AG04450 (cell line): Measurements from ENCODE around the gene SPSB4. TPM values are rescaled to one million over a fixed set of nuclear protein-coding genes. Genes with fewer than 3 reads are reported as not detected.

ENCODE experiments used
- CTCF ChIA-PET: fragments of 300-600, 350-600 bp; formaldehyde crosslinking; extraction: SDS; loops from one replicate; lab custom pipeline; 2022; ENCODE audit warnings: antibody characterized with exemption, inconsistent platforms; lab: Charles Lee
- POLR2A ChIA-PET: fragments of 350-600 bp; formaldehyde crosslinking; extraction: SDS; loops from one replicate; lab custom pipeline; 2021; ENCODE audit warnings: antibody characterized with exemption, inconsistent platforms; lab: Yijun Ruan, JAX
- DNase-seq: peaks from one replicate; pipeline ENCODE4 v3.0.0-alpha.2; 2011; ENCODE audit warnings: low read depth, low spot score
- H3K27ac ChIP-seq: one replicate; pipeline ENCODE4 v1.5.1; 2012; ENCODE audit warnings: low read depth, low read length, control low read depth
- H3K27me3 ChIP-seq: one replicate; pipeline ENCODE4 v1.6.0; 2012; ENCODE audit warnings: low read length; ENCODE audit not compliant: control insufficient read depth, insufficient read depth
- H3K4me3 ChIP-seq: 2 replicates; pipeline ENCODE4 v1.5.1; 2011; ENCODE audit warnings: mild to moderate bottlenecking, low read depth, low read length, control low read depth
- H3K9me3 ChIP-seq: 2 replicates; pipeline ENCODE4 v1.5.1; 2012; ENCODE audit warnings: low read length; ENCODE audit not compliant: control insufficient read depth, insufficient read depth
- polyA plus RNA-seq: library from polyadenylated mRNA; depleted of rRNA; stranded (reverse); fragments of >200 nt; gene quantifications from 2 replicates; pipeline ENCODE4 v1.2.3, GENCODE V29; 2011
- TF ChIP-seq, protein P1 (sequence below): IDR thresholded peaks from 2 replicates; pipeline ENCODE4 v1.5.1; 2011; ENCODE audit warnings: low read depth, low read length, control low read depth, inconsistent platforms

The SPSB4 gene
- polyA plus RNA-seq, 1 experiment = not detected

DNA sequence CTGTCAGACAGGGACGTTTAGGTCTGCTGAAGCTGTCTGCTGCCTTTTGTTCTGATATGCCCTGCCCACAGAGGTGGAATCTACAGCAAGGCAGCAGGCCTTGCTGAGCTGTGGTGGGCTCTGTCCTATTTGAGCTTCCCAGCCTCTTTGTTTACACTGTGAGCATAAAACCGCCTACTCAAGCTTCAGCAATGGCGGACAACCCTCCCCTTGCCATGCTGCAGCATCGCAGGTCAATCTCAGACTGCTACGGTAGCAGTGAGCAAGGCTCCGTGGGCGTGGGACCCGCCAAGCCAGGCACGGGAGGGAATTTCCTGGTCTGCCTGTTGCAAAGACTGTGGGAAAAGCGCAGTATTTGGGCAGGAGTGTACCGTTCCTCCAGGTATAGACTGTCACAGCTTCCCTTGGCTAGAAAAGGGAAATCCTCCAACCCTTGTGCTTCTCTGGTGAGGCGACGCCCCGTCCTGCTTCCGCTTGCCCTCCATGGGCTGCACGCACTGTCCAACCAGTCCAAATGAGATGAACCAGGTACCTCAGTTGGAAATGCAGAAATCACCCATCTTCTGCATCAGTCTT is 71.4 kb downstream of the SPSB4 start:
- TF ChIP-seq, protein P1, sequence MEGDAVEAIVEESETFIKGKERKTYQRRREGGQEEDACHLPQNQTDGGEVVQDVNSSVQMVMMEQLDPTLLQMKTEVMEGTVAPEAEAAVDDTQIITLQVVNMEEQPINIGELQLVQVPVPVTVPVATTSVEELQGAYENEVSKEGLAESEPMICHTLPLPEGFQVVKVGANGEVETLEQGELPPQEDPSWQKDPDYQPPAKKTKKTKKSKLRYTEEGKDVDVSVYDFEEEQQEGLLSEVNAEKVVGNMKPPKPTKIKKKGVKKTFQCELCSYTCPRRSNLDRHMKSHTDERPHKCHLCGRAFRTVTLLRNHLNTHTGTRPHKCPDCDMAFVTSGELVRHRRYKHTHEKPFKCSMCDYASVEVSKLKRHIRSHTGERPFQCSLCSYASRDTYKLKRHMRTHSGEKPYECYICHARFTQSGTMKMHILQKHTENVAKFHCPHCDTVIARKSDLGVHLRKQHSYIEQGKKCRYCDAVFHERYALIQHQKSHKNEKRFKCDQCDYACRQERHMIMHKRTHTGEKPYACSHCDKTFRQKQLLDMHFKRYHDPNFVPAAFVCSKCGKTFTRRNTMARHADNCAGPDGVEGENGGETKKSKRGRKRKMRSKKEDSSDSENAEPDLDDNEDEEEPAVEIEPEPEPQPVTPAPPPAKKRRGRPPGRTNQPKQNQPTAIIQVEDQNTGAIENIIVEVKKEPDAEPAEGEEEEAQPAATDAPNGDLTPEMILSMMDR = no peak
- POLR2A ChIA-PET = no interaction called here
- CTCF ChIA-PET = no interaction called here
- no peak for DNase-seq
- H3K27ac ChIP-seq = no peak overlapping the region
- H3K4me3 ChIP-seq = no peak overlapping the region
- no peaks in the 10 kb centered on the region for H3K27me3 ChIP-seq
- H3K9me3 ChIP-seq = no peaks in the 10 kb centered on the region

DNA sequence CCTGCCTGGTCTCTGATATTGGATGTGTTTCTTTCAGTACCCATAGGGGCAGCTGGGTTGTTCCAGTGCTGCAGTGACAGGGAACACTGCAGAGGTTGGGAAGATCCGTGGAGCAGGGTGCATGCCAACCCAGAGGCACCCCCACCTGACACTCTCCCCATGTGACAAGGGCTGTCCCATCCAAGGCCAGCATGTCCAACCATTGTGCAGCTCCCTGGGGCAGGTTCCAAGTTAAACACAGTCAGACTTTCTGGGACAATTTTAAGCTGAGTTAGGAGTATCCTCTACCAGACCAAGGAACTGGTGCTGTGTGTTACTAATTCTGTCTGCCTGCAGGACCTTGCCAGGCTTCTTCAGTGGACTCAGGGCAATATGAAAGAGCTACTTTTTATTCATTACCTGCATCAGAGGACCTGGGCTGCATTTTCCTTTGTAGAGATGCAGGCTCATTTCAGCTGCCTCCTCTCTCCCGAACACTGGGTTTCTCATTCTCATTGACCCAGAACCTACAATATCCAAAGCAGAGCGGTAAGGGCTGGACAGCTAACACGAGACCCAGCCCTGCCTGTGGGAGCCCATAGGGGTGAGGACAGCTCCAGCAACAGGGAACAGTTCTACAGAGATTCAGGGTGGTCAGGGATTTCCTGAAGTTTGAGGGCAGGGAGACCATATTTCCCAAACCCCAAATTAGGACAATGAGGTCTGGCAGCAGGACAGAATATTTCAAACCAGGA is 72.7 kb downstream of the SPSB4 start:
- DNase-seq = no peak
- CTCF ChIA-PET = no interaction called here
- POLR2A ChIA-PET = no interaction called here

GRCh38 chr3:141124715-141125114 is 73.6 kb downstream of the SPSB4 start:
- TF ChIP-seq, protein P1 = no peak
- Histone ChIP-seq H3K4me3 (no peak overlapping the region), H3K27ac (no peak overlapping the region), H3K9me3 (no peaks in the 10 kb centered on the region), H3K27me3 (no peaks in the 10 kb centered on the region)
- no peak for DNase-seq
- ChIA-PET POLR2A (no interaction called here), CTCF (no interaction called here)

More for the DNA sequence above, 72.7 kb downstream of the SPSB4 start:
- Histone ChIP-seq H3K4me3 (no peak overlapping the region), H3K27me3 (no peaks in the 10 kb centered on the region), H3K9me3 (no peaks in the 10 kb centered on the region), H3K27ac (no peak overlapping the region)
- TF ChIP-seq, protein P1 = no peak

GRCh38 chr3:141125351-141125750 is 74.2 kb downstream of the SPSB4 start:
- H3K27me3 ChIP-seq = no peaks in the 10 kb centered on the region
- POLR2A ChIA-PET = no interaction called here
- H3K4me3 ChIP-seq = no peak overlapping the region
- no peak for DNase-seq
- TF ChIP-seq, protein P1 = no peak
- no peaks in the 10 kb centered on the region for H3K9me3 ChIP-seq
- H3K27ac ChIP-seq = no peak overlapping the region
- CTCF ChIA-PET = no interaction called here

DNA sequence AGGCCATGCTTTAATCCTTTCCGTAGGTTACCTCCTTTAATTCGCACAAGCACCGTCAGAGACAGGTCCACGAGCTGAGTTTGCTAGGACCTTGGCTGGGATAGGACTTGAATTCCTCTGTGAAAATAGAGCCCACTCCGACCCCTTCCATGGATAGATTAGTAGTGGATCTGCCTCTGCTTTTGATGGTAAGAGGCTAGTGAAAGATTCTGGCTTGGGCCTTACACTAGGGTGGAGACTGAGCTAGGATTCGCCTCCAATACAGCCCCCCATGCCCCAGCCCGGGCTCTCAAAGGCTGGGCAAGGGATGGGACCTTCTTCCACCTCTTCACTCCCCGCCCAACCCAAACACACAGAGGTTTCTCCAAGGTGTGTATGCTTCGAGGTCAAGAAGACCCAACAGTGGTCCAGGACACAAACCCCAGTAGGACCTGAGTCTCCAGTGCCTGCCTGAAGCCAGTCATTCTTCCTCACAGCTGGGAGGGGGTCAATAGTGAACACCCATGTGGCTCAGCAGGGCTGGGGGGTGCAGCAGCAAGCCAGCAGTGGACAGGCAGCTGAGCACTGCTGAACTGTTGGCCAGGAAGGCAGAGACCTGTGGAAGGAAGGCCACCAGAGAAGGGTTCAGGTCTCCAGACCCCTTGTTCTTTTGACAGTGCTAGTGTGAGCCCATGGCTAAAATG is 75.7 kb downstream of the SPSB4 start:
- H3K4me3 ChIP-seq = no peak overlapping the region
- H3K27ac ChIP-seq = no peak overlapping the region
- H3K27me3 ChIP-seq = no peaks in the 10 kb centered on the region
- no peak for DNase-seq
- POLR2A ChIA-PET = no interaction called here
- no peaks in the 10 kb centered on the region for H3K9me3 ChIP-seq
- CTCF ChIA-PET = no interaction called here
- TF ChIP-seq, protein P1 = no peak
